Progenitor cell of endocrine pancreas (in vitro differentiated cells): ENCODE measurements around the gene SORCS2. TPM values are rescaled to one million over a fixed set of nuclear protein-coding genes. Genes with fewer than 3 reads are reported as not detected.

ENCODE experiments used
- DNase-seq: peaks from one replicate; pipeline ENCODE4 v3.0.0; 2021; ENCODE audit warnings: low spot score; ENCODE audit not compliant: unreplicated experiment
- H3K27ac Mint-ChIP-seq: 2 replicates; pipeline ENCODE4 v1.8.0; 2021; ENCODE audit warnings: mild to moderate bottlenecking, moderate library complexity, mixed read lengths
- H3K27me3 Mint-ChIP-seq: 2 replicates; pipeline ENCODE4 v1.8.0; 2021; ENCODE audit warnings: mixed read lengths
- H3K36me3 Mint-ChIP-seq: 2 replicates; pipeline ENCODE4 v1.8.0; 2022; ENCODE audit warnings: mixed read lengths; ENCODE audit not compliant: insufficient read depth
- H3K4me1 Mint-ChIP-seq: 2 replicates; pipeline ENCODE4 v1.8.0; 2021; ENCODE audit warnings: low read depth, mixed read lengths
- H3K4me3 Mint-ChIP-seq: 2 replicates; pipeline ENCODE4 v1.8.0; 2021; ENCODE audit warnings: low read depth, mild to moderate bottlenecking, moderate library complexity, mixed read lengths
- H3K9me3 Mint-ChIP-seq: 2 replicates; pipeline ENCODE4 v1.8.0; 2021; ENCODE audit warnings: low read depth, mixed read lengths
- CTCF ChIP-seq: fragments of 200-600 bp; sonication (generic); IDR thresholded peaks from one replicate; pipeline ENCODE4 v1.5.0; 2021; ENCODE audit warnings: antibody characterized with exemption, mild to moderate bottlenecking; ENCODE audit not compliant: unreplicated experiment
- total RNA-seq: library from RNA; stranded (reverse); gene quantifications from 2 replicates; pipeline ENCODE4 v1.2.1, GENCODE V29; 2021

Gene SORCS2
- total RNA-seq, 1 donor from 2014 or later, result 2.2 TPM

- Mint-ChIP-seq H3K4me3 (no peak overlapping the region), H3K27ac (no peak overlapping the region), H3K9me3 (no peaks in the 10 kb centered on the region), H3K27me3 (no peaks in the 10 kb centered on the region), H3K36me3 (peaks cover 26% of the 10 kb centered on the region), H3K4me1 (no peaks in the 10 kb centered on the region)
- TF ChIP-seq CTCF, result no peak
- DNase-seq, result no peak
These were observed 590.4 kb downstream of the SORCS2 start for GRCh38 chr4:7782783-7783182.

GRCh38 chr4:7783541-7783940 is 591.2 kb downstream of the SORCS2 start:
- Mint-ChIP-seq H3K27ac (no peak overlapping the region), H3K4me3 (no peak overlapping the region), H3K4me1 (no peaks in the 10 kb centered on the region), H3K36me3 (peaks cover 21% of the 10 kb centered on the region), H3K27me3 (no peaks in the 10 kb centered on the region), H3K9me3 (no peaks in the 10 kb centered on the region)
- no peak for DNase-seq
- TF ChIP-seq CTCF, result no peak

DNA sequence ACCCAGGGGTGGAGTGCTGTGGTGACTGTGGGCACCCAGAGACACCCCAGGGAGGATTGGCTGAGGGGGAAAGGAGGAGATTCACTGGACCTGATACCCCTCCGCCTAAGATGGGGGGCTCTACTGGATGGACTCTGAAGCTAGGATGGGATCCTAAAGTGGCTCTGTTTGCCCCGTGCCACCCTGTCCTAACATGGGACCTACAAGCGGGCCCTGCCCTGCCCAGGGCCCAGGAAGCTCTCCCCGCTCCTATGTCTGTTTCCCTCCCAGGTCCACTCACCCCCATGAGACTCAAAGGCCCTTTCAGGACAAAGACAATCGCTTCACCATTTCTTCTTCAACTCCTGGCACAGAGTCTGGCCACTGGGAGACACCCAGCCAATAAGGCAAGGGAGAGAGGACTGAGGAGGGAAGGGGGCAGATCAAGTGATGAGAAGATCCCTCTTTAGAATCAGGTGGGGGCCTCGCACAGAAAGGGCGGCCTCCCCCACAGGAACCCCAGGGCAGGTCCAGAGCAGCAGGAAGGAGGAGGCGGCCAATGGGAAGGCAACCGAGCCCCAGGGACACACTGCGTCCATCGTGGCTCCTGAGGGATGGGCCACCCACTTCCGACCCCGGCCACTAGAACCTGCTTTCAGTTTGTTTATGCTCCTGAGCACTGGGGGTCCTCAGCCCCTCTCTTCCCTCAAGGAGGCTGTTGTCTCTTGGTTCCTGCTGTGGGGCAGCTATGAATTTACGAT is 592.0 kb downstream of the SORCS2 start:
- H3K4me3 Mint-ChIP-seq, result no peak overlapping the region
- H3K9me3 Mint-ChIP-seq, result no peaks in the 10 kb centered on the region
- H3K27ac Mint-ChIP-seq, result no peak overlapping the region
- H3K27me3 Mint-ChIP-seq, result no peaks in the 10 kb centered on the region
- no peaks in the 10 kb centered on the region for H3K4me1 Mint-ChIP-seq
- H3K36me3 Mint-ChIP-seq, result peaks cover 18% of the 10 kb centered on the region
- TF ChIP-seq CTCF, result no peak
- no peak for DNase-seq

DNA sequence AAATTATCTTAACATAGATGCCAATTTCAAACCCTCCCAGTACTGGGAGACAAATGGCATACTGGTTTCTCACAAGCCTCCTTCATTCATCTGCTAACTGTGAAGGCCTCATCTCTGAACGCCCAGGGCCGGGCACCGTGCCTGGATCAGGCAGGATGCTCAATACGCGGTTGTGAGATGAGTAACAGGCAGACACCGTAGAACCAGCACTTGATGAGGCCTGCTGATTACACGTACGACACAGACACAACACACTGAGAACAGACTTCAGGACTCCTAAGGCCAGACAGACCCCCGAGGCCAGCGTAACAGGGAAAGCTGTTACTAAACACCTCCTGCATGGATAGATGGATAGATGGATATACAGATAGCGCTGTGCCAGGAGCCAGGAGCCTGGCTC is 592.7 kb downstream of the SORCS2 start:
- H3K36me3 Mint-ChIP-seq, result peaks cover 16% of the 10 kb centered on the region
- no peak overlapping the region for H3K4me3 Mint-ChIP-seq
- TF ChIP-seq CTCF, result no peak
- no peak overlapping the region for H3K27ac Mint-ChIP-seq
- no peaks in the 10 kb centered on the region for H3K4me1 Mint-ChIP-seq
- H3K27me3 Mint-ChIP-seq, result no peaks in the 10 kb centered on the region
- no peak for DNase-seq
- H3K9me3 Mint-ChIP-seq, result no peaks in the 10 kb centered on the region

- no peaks in the 10 kb centered on the region for H3K4me1 Mint-ChIP-seq
These were observed 593.7 kb downstream of the SORCS2 start for GRCh38 chr4:7786040-7786439.

More at GRCh38 chr4:7786040-7786439, 593.7 kb downstream of the SORCS2 start:
- H3K4me3 Mint-ChIP-seq, result no peak overlapping the region
- H3K36me3 Mint-ChIP-seq, result peaks cover 12% of the 10 kb centered on the region
- no peak overlapping the region for H3K27ac Mint-ChIP-seq
- no peak for TF ChIP-seq CTCF
- H3K9me3 Mint-ChIP-seq, result no peaks in the 10 kb centered on the region
- no peaks in the 10 kb centered on the region for H3K27me3 Mint-ChIP-seq
- no peak for DNase-seq
